GM12878 (cell line): ENCODE measurements around the gene FLOT1. TPM values are rescaled to one million over a fixed set of nuclear protein-coding genes. Genes with fewer than 3 reads are reported as not detected.

Experiments used
- ATAC-seq: fragments of 200-7000 bp; cut with Tn5 transposase; 3 replicates; pipeline ENCODE4 v1.9.1; 2020; ENCODE audit warnings: mild to moderate bottlenecking, moderate library complexity
- BruUV-seq: library from RNA; stranded (reverse); fragments of 400-500 nt; replicated peaks from 2 replicates; lab custom pipeline; 2021; lab: Mats Ljungman, UMichigan
- CTCF ChIA-PET: fragments of 300-600 bp; sonication (Branson Sonifier 250); formaldehyde crosslinking; extraction: SDS; loops from one replicate; lab custom pipeline; 2021; ENCODE audit warnings: inconsistent platforms; lab: Yijun Ruan, JAX
- POLR2A ChIA-PET: fragments of 350-600 bp; formaldehyde crosslinking; extraction: SDS; loops from one replicate; lab custom pipeline; 2021; ENCODE audit warnings: inconsistent platforms; lab: Charles Lee
- RAD21 ChIA-PET: fragments of 300-600 bp; sonication (Branson Sonifier 250); formaldehyde crosslinking; loops from one replicate; lab custom pipeline; 2023; ENCODE audit warnings: antibody characterized with exemption; ENCODE audit not compliant: unreplicated experiment; lab: Charles Lee
- SMC1A ChIA-PET: fragments of 300-600 bp; sonication (Branson Sonifier 250); formaldehyde crosslinking; loops from one replicate; lab custom pipeline; 2023; ENCODE audit not compliant: unreplicated experiment, uncharacterized antibody; lab: Charles Lee
- DNase-seq: peaks from one replicate; pipeline ENCODE4 v3.0.0-alpha.2; 2011; ENCODE audit warnings: low read depth, low spot score
- FAIRE-seq: peaks from 3 replicates; lab custom pipeline; 2011; peaks lifted over from hg19 to GRCh38; lab: Jason Lieb, UNC
- H2AFZ ChIP-seq: 2 replicates; pipeline ENCODE4 v1.6.0; 2011; ENCODE audit warnings: low read depth, low read length, control low read depth; ENCODE audit not compliant: control insufficient read depth
- H3K27ac ChIP-seq: 2 replicates; pipeline ENCODE4 v1.5.1; 2011; ENCODE audit warnings: control low read depth; ENCODE audit not compliant: control insufficient read depth, insufficient read depth
- H3K27me3 ChIP-seq, 2 experiments: replicated peaks in 1 of 2; 2 replicates each; pipeline versions ENCODE4 v1.6.0 to v1.6.1; 2011; ENCODE audit warnings: low read length in 1 of 2; ENCODE audit not compliant: control insufficient read depth in 2 of 2, insufficient read depth in 2 of 2
- H3K36me3 ChIP-seq, 2 experiments: 2 replicates each; pipeline ENCODE4 v1.5.1; 2011; ENCODE audit warnings: low read length in 1 of 2; ENCODE audit not compliant: control insufficient read depth in 2 of 2, insufficient read depth in 2 of 2
- H3K4me1 ChIP-seq: 2 replicates; pipeline ENCODE4 v1.6.1; 2011; ENCODE audit warnings: mild to moderate bottlenecking, low read length, moderate library complexity, mixed read lengths; ENCODE audit not compliant: control insufficient read depth, insufficient read depth
- H3K4me2 ChIP-seq: 2 replicates; pipeline ENCODE4 v1.6.0; 2011; ENCODE audit warnings: control low read depth; ENCODE audit not compliant: control insufficient read depth, insufficient read depth
- H3K4me3 ChIP-seq: fragments of 200-600 bp; sonication (generic); 2 replicates; pipeline ENCODE4 v1.5.1; 2016
- H3K79me2 ChIP-seq: 2 replicates; pipeline ENCODE4 v1.6.0; 2011; ENCODE audit warnings: low read length; ENCODE audit not compliant: control insufficient read depth, insufficient read depth
- H3K9ac ChIP-seq: 2 replicates; pipeline ENCODE4 v1.8.0; 2011; ENCODE audit warnings: low read length, control low read depth, mixed read lengths; ENCODE audit not compliant: control insufficient read depth, insufficient read depth
- H3K9me3 ChIP-seq: replicated peaks from 3 replicates; pipeline ENCODE4 v1.5.1; 2011; ENCODE audit warnings: mild to moderate bottlenecking, low read length; ENCODE audit not compliant: control insufficient read depth, insufficient read depth
- H4K20me1 ChIP-seq: 2 replicates; pipeline ENCODE4 v1.6.0; 2011; ENCODE audit not compliant: control insufficient read depth, insufficient read depth
- CBX5 ChIP-seq: sonication (generic); IDR thresholded peaks from 2 replicates; pipeline ENCODE4 v1.6.1; 2016; ENCODE audit warnings: low read depth, moderate library complexity, mild to moderate bottlenecking, inconsistent platforms
- CHD2 ChIP-seq: IDR thresholded peaks from 2 replicates; pipeline ENCODE4 v1.6.1; 2011; ENCODE audit warnings: low read depth, low read length, improper control_type of control experiment, borderline replicate concordance
- EZH2 ChIP-seq: IDR thresholded peaks from 2 replicates; pipeline ENCODE4 v1.6.1; 2012; ENCODE audit warnings: low read depth, mild to moderate bottlenecking, control low read depth, inconsistent platforms, low read length, borderline replicate concordance; ENCODE audit not compliant: control insufficient read depth
- HDAC2 ChIP-seq: fragments of 200-600 bp; sonication (generic); IDR thresholded peaks from 2 replicates; pipeline ENCODE4 v1.6.1; 2017
- IRF4 ChIP-seq: IDR thresholded peaks from 2 replicates; pipeline ENCODE4 v1.6.1; 2011; ENCODE audit warnings: low read depth, low read length
- IRF5 ChIP-seq: fragments of 450-650 bp; IDR thresholded peaks from 2 replicates; pipeline ENCODE4 v1.6.1; 2017; ENCODE audit warnings: borderline replicate concordance
- JUND ChIP-seq: IDR thresholded peaks from 2 replicates; pipeline ENCODE4 v1.6.1; 2012; ENCODE audit warnings: low read depth, mild to moderate bottlenecking, low read length, improper control_type of control experiment, moderate library complexity
- KAT2A ChIP-seq: conservative IDR thresholded peaks from 2 replicates; pipeline ENCODE4 v1.6.1; 2011; ENCODE audit warnings: low read depth, low read length; ENCODE audit not compliant: control insufficient read depth
- MEF2B ChIP-seq: fragments of 450-650 bp; IDR thresholded peaks from 2 replicates; pipeline ENCODE4 v1.6.1; 2018; ENCODE audit warnings: mild to moderate bottlenecking, moderate library complexity; ENCODE audit not compliant: partially characterized antibody, poor library complexity, severe bottlenecking
- NBN ChIP-seq: fragments of 450-650 bp; IDR thresholded peaks from 2 replicates; pipeline ENCODE4 v1.6.1; 2016
- NFXL1 ChIP-seq: fragments of 450-650 bp; IDR thresholded peaks from 2 replicates; pipeline ENCODE4 v1.6.1; 2017; ENCODE audit warnings: antibody characterized with exemption, mild to moderate bottlenecking, borderline replicate concordance
- NR2F1 ChIP-seq: fragments of 450-650 bp; conservative IDR thresholded peaks from 2 replicates; pipeline ENCODE4 v1.6.1; 2017; ENCODE audit warnings: mild to moderate bottlenecking
- POLR2AphosphoS2 ChIP-seq: IDR thresholded peaks from 2 replicates; pipeline ENCODE4 v1.6.1; 2011; ENCODE audit warnings: low read depth, mild to moderate bottlenecking, low read length, improper control_type of control experiment, moderate library complexity
- SMAD5 ChIP-seq: IDR thresholded peaks from 2 replicates; pipeline ENCODE4 v1.6.1; 2016; ENCODE audit warnings: antibody characterized with exemption, low read depth
- TCF3 ChIP-seq: IDR thresholded peaks from 2 replicates; pipeline ENCODE4 v1.6.1; 2012; ENCODE audit warnings: low read depth, mild to moderate bottlenecking, low read length, borderline replicate concordance; ENCODE audit not compliant: insufficient read depth
- WGBS: methylation state at CpG from one replicate; pipeline ENCODE4 v1.1.6; 2016; ENCODE audit warnings: low lambda C conversion rate; ENCODE audit not compliant: insufficient replicate concordance, insufficient coverage; ENCODE audit errors: missing lambda C conversion rate; 5-methylcytosine and 5-hydroxymethylcytosine counted together
- in situ Hi-C: fragments of 300-500 bp; cut with MboI; formaldehyde crosslinking; loops from 9 replicates; pipeline ENCODE4 v1.14.3; 2018; ENCODE audit warnings: mixed read lengths
- intact Hi-C: fragments of 100-400 bp; cut with micrococcal nuclease; formaldehyde crosslinking; loops from one replicate; pipeline ENCODE4 v1.14.2; 2022; ENCODE audit not compliant: unreplicated experiment
- polyA plus RNA-seq, 11 experiments: library from polyadenylated mRNA; depleted of rRNA in 4 of 11; unstranded in 6 of 11; stranded (reverse) in 5 of 11; fragments of >200 nt; fragmentation: Nextera tagmentation in 4 of 11; fragmentation: Illumina TruSeq in 1 of 11; extraction: Ambion mirVana in 4 of 11; extraction: Trizol in 1 of 11; gene quantifications; 1 replicate in 1 of 11; 2 replicates in 10 of 11; pipeline versions ENCODE4 v1.2.1 to v1.2.3, GENCODE V29; 2011 to 2016; ENCODE audit warnings: inconsistent platforms in 2 of 11, missing spikeins in 2 of 11, low read depth in 1 of 11
- total RNA-seq, 4 experiments: library from RNA; depleted of rRNA in 3 of 4; stranded (reverse); fragments of >200 nt in 3 of 4; fragmentation: Illumina TruSeq in 1 of 4; extraction: Trizol in 1 of 4; gene quantifications; 2 replicates each; pipeline versions ENCODE4 v1.2.1 to v1.2.3, GENCODE V29; 2013 to 2021
- TF ChIP-seq, protein P1 (sequence below): fragments of 450-650 bp; IDR thresholded peaks from 2 replicates; pipeline ENCODE4 v1.6.1; 2017; ENCODE audit warnings: mild to moderate bottlenecking, low read depth, inconsistent platforms; ENCODE audit not compliant: poor library complexity, severe bottlenecking
- TF ChIP-seq, protein P2 (sequence below): fragments of 450-650 bp; IDR thresholded peaks from 2 replicates; pipeline ENCODE4 v1.6.1; 2014; ENCODE audit warnings: mild to moderate bottlenecking

FLOT1 gene
- total and polyA plus RNA-seq, 10 of the 15 experiments (the other 5 are each of a cell fraction or from before 2014, with no cell fraction given) = 12.3 to 153 (median 112) TPM

DNA sequence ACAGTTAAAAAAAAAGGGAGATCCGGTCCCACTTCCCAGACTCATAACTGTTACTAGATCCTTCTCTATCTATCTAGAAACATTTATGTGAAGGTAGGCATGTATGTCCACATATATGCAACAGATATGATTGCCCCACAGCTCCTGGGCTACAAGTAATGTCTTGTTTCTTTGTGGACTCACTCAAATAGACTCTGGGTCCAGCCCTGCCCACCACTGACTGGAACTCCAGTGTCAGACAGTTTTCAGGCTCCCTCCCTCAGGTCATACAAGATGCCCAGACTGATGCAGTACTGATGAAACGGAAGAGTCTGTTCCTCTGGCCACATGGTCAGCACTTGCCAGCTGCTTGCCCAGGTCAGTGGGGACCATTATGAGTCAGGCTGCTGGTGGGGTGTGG is 32.6 kb upstream of the FLOT1 start:
- Histone ChIP-seq H3K27ac (no peak overlapping the region), H3K4me3 (no peak overlapping the region), H3K4me2 (no peak overlapping the region), H3K27me3 (no peaks in the 10 kb centered on the region), H3K36me3 (no peaks in the 10 kb centered on the region), H4K20me1 (no peaks in the 10 kb centered on the region), H3K4me1 (no peaks in the 10 kb centered on the region), H3K79me2 (no peaks in the 10 kb centered on the region), H2AFZ (no peak overlapping the region), H3K9ac (no peak overlapping the region), H3K9me3 (no peaks in the 10 kb centered on the region)
- FAIRE-seq (no peak), ATAC-seq (no peak), DNase-seq (no peak)
- ChIA-PET POLR2A (interaction anchor here (0.5 to 0.7 kb wide), 2 partner anchors 67 to 125 kb away, joined by 4 to 5 read pairs; no protein-coding TSS in a partner anchor), SMC1A (interaction anchor here (0.6 to 3.1 kb wide), 6 partner anchors 8 to 42 kb away, joined by 3 to 22 read pairs (median 3); no protein-coding TSS in a partner anchor), RAD21 (interaction anchor here (0.6 to 0.9 kb wide), 3 partner anchors 16 to 174 kb away, joined by 3 to 4 read pairs (median 3); no protein-coding TSS in a partner anchor), CTCF (interaction anchor here (1.5 kb wide), 1 partner anchor 47 kb away, joined by 4 read pairs; no protein-coding TSS in a partner anchor)
- intact Hi-C loops = no loop called here
- 13% methylated on average over 2 of the region's 2 CpGs for WGBS
- in situ Hi-C loops = no loop called here
- TF ChIP-seq, protein P1, sequence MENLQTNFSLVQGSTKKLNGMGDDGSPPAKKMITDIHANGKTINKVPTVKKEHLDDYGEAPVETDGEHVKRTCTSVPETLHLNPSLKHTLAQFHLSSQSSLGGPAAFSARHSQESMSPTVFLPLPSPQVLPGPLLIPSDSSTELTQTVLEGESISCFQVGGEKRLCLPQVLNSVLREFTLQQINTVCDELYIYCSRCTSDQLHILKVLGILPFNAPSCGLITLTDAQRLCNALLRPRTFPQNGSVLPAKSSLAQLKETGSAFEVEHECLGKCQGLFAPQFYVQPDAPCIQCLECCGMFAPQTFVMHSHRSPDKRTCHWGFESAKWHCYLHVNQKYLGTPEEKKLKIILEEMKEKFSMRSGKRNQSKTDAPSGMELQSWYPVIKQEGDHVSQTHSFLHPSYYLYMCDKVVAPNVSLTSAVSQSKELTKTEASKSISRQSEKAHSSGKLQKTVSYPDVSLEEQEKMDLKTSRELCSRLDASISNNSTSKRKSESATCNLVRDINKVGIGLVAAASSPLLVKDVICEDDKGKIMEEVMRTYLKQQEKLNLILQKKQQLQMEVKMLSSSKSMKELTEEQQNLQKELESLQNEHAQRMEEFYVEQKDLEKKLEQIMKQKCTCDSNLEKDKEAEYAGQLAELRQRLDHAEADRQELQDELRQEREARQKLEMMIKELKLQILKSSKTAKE = no peak
- TF ChIP-seq CHD2 = no peak
- TF ChIP-seq, protein P2, sequence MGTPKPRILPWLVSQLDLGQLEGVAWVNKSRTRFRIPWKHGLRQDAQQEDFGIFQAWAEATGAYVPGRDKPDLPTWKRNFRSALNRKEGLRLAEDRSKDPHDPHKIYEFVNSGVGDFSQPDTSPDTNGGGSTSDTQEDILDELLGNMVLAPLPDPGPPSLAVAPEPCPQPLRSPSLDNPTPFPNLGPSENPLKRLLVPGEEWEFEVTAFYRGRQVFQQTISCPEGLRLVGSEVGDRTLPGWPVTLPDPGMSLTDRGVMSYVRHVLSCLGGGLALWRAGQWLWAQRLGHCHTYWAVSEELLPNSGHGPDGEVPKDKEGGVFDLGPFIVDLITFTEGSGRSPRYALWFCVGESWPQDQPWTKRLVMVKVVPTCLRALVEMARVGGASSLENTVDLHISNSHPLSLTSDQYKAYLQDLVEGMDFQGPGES = no peak
- TF ChIP-seq NBN = no peak
- TF ChIP-seq TCF3 = no peak
- TF ChIP-seq CBX5 = no peak
- no peak for TF ChIP-seq HDAC2
- TF ChIP-seq NR2F1 = no peak
- no peak for TF ChIP-seq MEF2B
- TF ChIP-seq IRF5 = no peak
- TF ChIP-seq NFXL1 = no peak
- no peak for TF ChIP-seq IRF4
- no peak for TF ChIP-seq POLR2AphosphoS2
- TF ChIP-seq SMAD5 = no peak
- TF ChIP-seq KAT2A = no peak
- TF ChIP-seq JUND = no peak
- TF ChIP-seq EZH2 = no peak
- no TSS peak for BruUV-seq
